ENCODE results near the gene NHLRC4.

Gene NHLRC4

GRCh38 chr16:578232-578869, 11.5 kb downstream of the NHLRC4 start:
- no peak overlapping the region for H3K4me3 ChIP-seq (ENCODE audit: severe bottlenecking)
- H3K4me1 ChIP-seq (ENCODE audit: insufficient read depth, poor library complexity, severe bottlenecking), result no peaks in the 10 kb centered on the region

GRCh38 chr16:578870-579405, 12.1 kb downstream of the NHLRC4 start:
- Histone ChIP-seq H3K4me1 (ENCODE audit: insufficient read depth, poor library complexity, severe bottlenecking) (no peaks in the 10 kb centered on the region), H3K27ac (ENCODE audit: poor library complexity, severe bottlenecking) (no peak overlapping the region), H3K9me3 (ENCODE audit: severe bottlenecking) (no peaks in the 10 kb centered on the region), H3K36me3 (ENCODE audit: low read depth) (peaks cover 7% of the 10 kb centered on the region; the same call in 1 of the 2 replicates), H3K27me3 (ENCODE audit: insufficient read depth, poor library complexity, severe bottlenecking) (no peaks in the 10 kb centered on the region), H3K4me3 (ENCODE audit: severe bottlenecking) (no peak overlapping the region)
- TF ChIP-seq CTCF (IDR thresholded peaks at IDR 0.05; ENCODE audit: poor library complexity, severe bottlenecking), result peak; percentile 70
- peak; percentile 65 for ATAC-seq (ENCODE audit: low read depth)
- no peak for DNase-seq (ENCODE audit: low spot score)

More at GRCh38 chr16:578232-578869, 11.5 kb downstream of the NHLRC4 start:
- ATAC-seq (ENCODE audit: low read depth) (no peak), DNase-seq (ENCODE audit: low spot score) (no peak)
- no peak for TF ChIP-seq CTCF (IDR thresholded peaks at IDR 0.05; ENCODE audit: poor library complexity, severe bottlenecking)
- Histone ChIP-seq H3K27me3 (ENCODE audit: insufficient read depth, poor library complexity, severe bottlenecking) (no peaks in the 10 kb centered on the region), H3K9me3 (ENCODE audit: severe bottlenecking) (no peaks in the 10 kb centered on the region), H3K27ac (ENCODE audit: poor library complexity, severe bottlenecking) (no peak overlapping the region), H3K36me3 (ENCODE audit: low read depth) (peaks cover 7% of the 10 kb centered on the region; the same call in 1 of the 2 replicates)

GRCh38 chr16:580141-580945, 13.5 kb downstream of the NHLRC4 start:
- TF ChIP-seq CTCF (IDR thresholded peaks at IDR 0.05; ENCODE audit: poor library complexity, severe bottlenecking), result no peak
- H3K27me3 ChIP-seq (ENCODE audit: insufficient read depth, poor library complexity, severe bottlenecking), result no peaks in the 10 kb centered on the region
- no peaks in the 10 kb centered on the region for H3K9me3 ChIP-seq (ENCODE audit: severe bottlenecking)
- no peak for DNase-seq (ENCODE audit: low spot score)
- no peak overlapping the region for H3K4me3 ChIP-seq (ENCODE audit: severe bottlenecking)
- no peaks in the 10 kb centered on the region for H3K4me1 ChIP-seq (ENCODE audit: insufficient read depth, poor library complexity, severe bottlenecking)
- ATAC-seq (ENCODE audit: low read depth), result peak; percentile 3; the same call in 1 of the 3 replicates
- H3K27ac ChIP-seq (ENCODE audit: poor library complexity, severe bottlenecking), result no peak overlapping the region
- no peaks in the 10 kb centered on the region for H3K36me3 ChIP-seq (ENCODE audit: low read depth)

- DNase-seq (ENCODE audit: low spot score), result no peak
- TF ChIP-seq CTCF (IDR thresholded peaks at IDR 0.05; ENCODE audit: poor library complexity, severe bottlenecking), result no peak
- H3K27ac ChIP-seq (ENCODE audit: poor library complexity, severe bottlenecking), result no peak overlapping the region
- ATAC-seq (ENCODE audit: low read depth), result no peak
- H3K4me1 ChIP-seq (ENCODE audit: insufficient read depth, poor library complexity, severe bottlenecking), result no peaks in the 10 kb centered on the region
- no peaks in the 10 kb centered on the region for H3K27me3 ChIP-seq (ENCODE audit: insufficient read depth, poor library complexity, severe bottlenecking)
- no peaks in the 10 kb centered on the region for H3K9me3 ChIP-seq (ENCODE audit: severe bottlenecking)
- no peaks in the 10 kb centered on the region for H3K36me3 ChIP-seq (ENCODE audit: low read depth)
- no peak overlapping the region for H3K4me3 ChIP-seq (ENCODE audit: severe bottlenecking)
Observed at GRCh38 chr16:580946-581498, 14.2 kb downstream of the NHLRC4 start.
